Measurements from ENCODE around the gene SIL1. TPM values are rescaled to one million over a fixed set of nuclear protein-coding genes. Genes with fewer than 3 reads are reported as not detected.

SIL1 gene
- total RNA-seq, 1 experiment from 2014 or later: 10.7 TPM

- ATAC-seq (no peak), DNase-seq (ENCODE audit: low spot score) (no peak)
- ChIA-PET POLR2A (no interaction called here), CTCF (no interaction called here)
- no peaks in the 10 kb centered on the region for H3K36me3 Mint-ChIP-seq
- no peak overlapping the region for H3K4me3 Mint-ChIP-seq
- H3K4me1 Mint-ChIP-seq: peaks cover 6% of the 10 kb centered on the region
- no peaks in the 10 kb centered on the region for H3K9me3 Mint-ChIP-seq
- no peaks in the 10 kb centered on the region for H3K27me3 Mint-ChIP-seq (ENCODE audit: low read depth)
- no peak for TF ChIP-seq ETV6 (CRISPR knock-in tag; IDR thresholded peaks at IDR 0.05)
- no peak overlapping the region for H3K27ac Mint-ChIP-seq
Measured at GRCh38 chr5:139017624-139018023, 180.5 kb downstream of the SIL1 start.

- no peaks in the 10 kb centered on the region; the same call in 1 of the 2 replicates for H3K27me3 Mint-ChIP-seq (ENCODE audit: low read depth)
- ChIA-PET CTCF (no interaction called here), POLR2A (no interaction called here)
- H3K36me3 Mint-ChIP-seq: no peaks in the 10 kb centered on the region
- TF ChIP-seq ERG (CRISPR knock-in tag; IDR thresholded peaks at IDR 0.05): no peak
- no peak for TF ChIP-seq MAX (CRISPR knock-in tag; IDR thresholded peaks at IDR 0.05)
- TF ChIP-seq GABPB1 (CRISPR knock-in tag; IDR thresholded peaks at IDR 0.05): no peak
- no peak for TF ChIP-seq ZNF121 (CRISPR knock-in tag; IDR thresholded peaks at IDR 0.05)
- TF ChIP-seq TCF7 (CRISPR knock-in tag; IDR thresholded peaks at IDR 0.05; ENCODE audit: low read depth): no peak
- TF ChIP-seq ZNF671 (CRISPR knock-in tag; IDR thresholded peaks at IDR 0.05): no peak
- TF ChIP-seq IRF2 (CRISPR knock-in tag; IDR thresholded peaks at IDR 0.05; ENCODE audit: borderline replicate concordance, low read depth): no peak
- no peak for TF ChIP-seq FOXP4 (CRISPR knock-in tag; IDR thresholded peaks at IDR 0.05)
- no peak for TF ChIP-seq GRHL2 (CRISPR knock-in tag; IDR thresholded peaks at IDR 0.05; ENCODE audit: insufficient replicate concordance, severe bottlenecking)
- TF ChIP-seq ZSCAN18 (CRISPR knock-in tag; IDR thresholded peaks at IDR 0.05): no peak
- no peak for TF ChIP-seq SOX15 (CRISPR knock-in tag; IDR thresholded peaks at IDR 0.05)
- no peak for TF ChIP-seq RORB (CRISPR knock-in tag; IDR thresholded peaks at IDR 0.05)
- TF ChIP-seq FOXK1 (CRISPR knock-in tag; IDR thresholded peaks at IDR 0.05): no peak
- ATAC-seq (no peak), DNase-seq (ENCODE audit: low spot score) (no peak)
- H3K27ac Mint-ChIP-seq: no peak overlapping the region
- H3K4me3 Mint-ChIP-seq: no peak overlapping the region
- H3K9me3 Mint-ChIP-seq: no peaks in the 10 kb centered on the region
- peaks cover 7% of the 10 kb centered on the region for H3K4me1 Mint-ChIP-seq
Measured at GRCh38 chr5:139016186-139016585, 182.0 kb downstream of the SIL1 start.

GRCh38 chr5:139014726-139015125 is 183.4 kb downstream of the SIL1 start:
- CTCF ChIA-PET: no interaction called here
- ATAC-seq: no peak
- TF ChIP-seq MXD4 (CRISPR knock-in tag; IDR thresholded peaks at IDR 0.05; ENCODE audit: borderline replicate concordance): no peak
- no peak for TF ChIP-seq ATF6 (CRISPR knock-in tag; IDR thresholded peaks at IDR 0.05)
- TF ChIP-seq NR3C1 (CRISPR knock-in tag; conservative IDR thresholded peaks at IDR 0.05; ENCODE audit: low read depth): no peak
- TF ChIP-seq FOXP1 (CRISPR knock-in tag; IDR thresholded peaks at IDR 0.05; ENCODE audit: borderline replicate concordance): no peak
- TF ChIP-seq TCF7 (CRISPR knock-in tag; IDR thresholded peaks at IDR 0.05; ENCODE audit: low read depth): no peak
- no peak for TF ChIP-seq TEAD1 (CRISPR knock-in tag; IDR thresholded peaks at IDR 0.05)
- no peak for TF ChIP-seq ESRRA (CRISPR knock-in tag; IDR thresholded peaks at IDR 0.05; ENCODE audit: borderline replicate concordance)
- TF ChIP-seq ZNF138 (CRISPR knock-in tag; conservative IDR thresholded peaks at IDR 0.05): no peak
- no peak for TF ChIP-seq MYBL2 (CRISPR knock-in tag; IDR thresholded peaks at IDR 0.05)
- no peak for TF ChIP-seq MLX (CRISPR knock-in tag; IDR thresholded peaks at IDR 0.05)
- TF ChIP-seq ZNF423 (CRISPR knock-in tag; IDR thresholded peaks at IDR 0.05): no peak
- TF ChIP-seq EMX1 (CRISPR knock-in tag; IDR thresholded peaks at IDR 0.05): no peak
- TF ChIP-seq ZMAT4 (CRISPR knock-in tag; IDR thresholded peaks at IDR 0.05): no peak

More at GRCh38 chr5:139014726-139015125, 183.4 kb downstream of the SIL1 start:
- Mint-ChIP-seq H3K36me3 (no peaks in the 10 kb centered on the region), H3K4me3 (no peak overlapping the region), H3K27ac (no peak overlapping the region), H3K27me3 (ENCODE audit: low read depth) (no peaks in the 10 kb centered on the region; the same call in 1 of the 2 replicates), H3K4me1 (peaks cover 7% of the 10 kb centered on the region), H3K9me3 (no peaks in the 10 kb centered on the region)
- DNase-seq (ENCODE audit: low spot score): no peak
- POLR2A ChIA-PET: no interaction called here

Data from WTC11 (cell line).